Vagina (tissue), 2 donors: ENCODE results near the gene SMARCA2.

ENCODE experiments used
- POLR2AphosphoS5 ChIP-seq, 2 donors: sonication (generic); formaldehyde crosslinking; IDR thresholded peaks; one replicate each; pipeline ENCODE4 v1.9.0; 2017; ENCODE audit warnings: antibody characterized with exemption in 2 of 2, mild to moderate bottlenecking in 2 of 2, low read depth in 1 of 2; ENCODE audit not compliant: insufficient read depth in 1 of 2
- TF ChIP-seq, protein P1 (sequence below), 3 experiments: fragments of 450-650 bp in 2 of 3; fragments of 200-600 bp in 1 of 3; sonication (generic) in 1 of 3; IDR thresholded peaks; one replicate each; pipeline ENCODE4 v1.5.1; 2017 to 2019; ENCODE audit warnings: antibody characterized with exemption in 3 of 3, mild to moderate bottlenecking in 2 of 3, moderate library complexity in 2 of 3

- TF ChIP-seq, protein P1, sequence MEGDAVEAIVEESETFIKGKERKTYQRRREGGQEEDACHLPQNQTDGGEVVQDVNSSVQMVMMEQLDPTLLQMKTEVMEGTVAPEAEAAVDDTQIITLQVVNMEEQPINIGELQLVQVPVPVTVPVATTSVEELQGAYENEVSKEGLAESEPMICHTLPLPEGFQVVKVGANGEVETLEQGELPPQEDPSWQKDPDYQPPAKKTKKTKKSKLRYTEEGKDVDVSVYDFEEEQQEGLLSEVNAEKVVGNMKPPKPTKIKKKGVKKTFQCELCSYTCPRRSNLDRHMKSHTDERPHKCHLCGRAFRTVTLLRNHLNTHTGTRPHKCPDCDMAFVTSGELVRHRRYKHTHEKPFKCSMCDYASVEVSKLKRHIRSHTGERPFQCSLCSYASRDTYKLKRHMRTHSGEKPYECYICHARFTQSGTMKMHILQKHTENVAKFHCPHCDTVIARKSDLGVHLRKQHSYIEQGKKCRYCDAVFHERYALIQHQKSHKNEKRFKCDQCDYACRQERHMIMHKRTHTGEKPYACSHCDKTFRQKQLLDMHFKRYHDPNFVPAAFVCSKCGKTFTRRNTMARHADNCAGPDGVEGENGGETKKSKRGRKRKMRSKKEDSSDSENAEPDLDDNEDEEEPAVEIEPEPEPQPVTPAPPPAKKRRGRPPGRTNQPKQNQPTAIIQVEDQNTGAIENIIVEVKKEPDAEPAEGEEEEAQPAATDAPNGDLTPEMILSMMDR (IDR thresholded peaks at IDR 0.05), result no peak
- TF ChIP-seq POLR2AphosphoS5 (IDR thresholded peaks at IDR 0.05; ENCODE audit: insufficient read depth in 1 of 2, low read depth in 1 of 2), result no peak
Measured at GRCh38 chr9:2013743-2014475, 1.2 kb upstream of the SMARCA2 start.
